ENCODE measurements around the gene NCOA1.

- TF ChIP-seq CTCF (IDR thresholded peaks at IDR 0.05; ENCODE audit: extremely low read depth in 1 of 2, insufficient read depth in 1 of 2, low read depth in 1 of 2, low read length in 2 of 2): no peak
- no peak for TF ChIP-seq POLR2A (IDR thresholded peaks at IDR 0.05; ENCODE audit: low read depth, low read length)
- TF ChIP-seq POLR2AphosphoS5 (IDR thresholded peaks at IDR 0.05; ENCODE audit: insufficient read depth, low read depth, low read length): no peak
- TF ChIP-seq MAX (IDR thresholded peaks at IDR 0.05; ENCODE audit: insufficient read depth, insufficient read length): no peak
- TF ChIP-seq FOS (IDR thresholded peaks at IDR 0.05; ENCODE audit: borderline replicate concordance, insufficient read depth, low read length): no peak
These were observed 185.4 kb downstream of the NCOA1 start for GRCh38 chr2:24676493-24676892.

Measured in endothelial cell of umbilical vein (primary cell).